NCI-H2227 (cell line): Measurements from ENCODE around the gene ZC3HAV1.
A peak's percentile ranks its signal among the peaks of the same experiment; 100 is the strongest.
"Not testable (repeated sequence)": the region's sequence is repeated elsewhere in the genome, so short reads cannot be mapped to it uniquely, and the experiment has no call there.

ENCODE experiments used
- DNase-seq: peaks from one replicate; lab custom pipeline; 2025; ENCODE audit not compliant: unreplicated experiment; lab: John Stamatoyannopoulos, UW

ZC3HAV1 gene

DNA sequence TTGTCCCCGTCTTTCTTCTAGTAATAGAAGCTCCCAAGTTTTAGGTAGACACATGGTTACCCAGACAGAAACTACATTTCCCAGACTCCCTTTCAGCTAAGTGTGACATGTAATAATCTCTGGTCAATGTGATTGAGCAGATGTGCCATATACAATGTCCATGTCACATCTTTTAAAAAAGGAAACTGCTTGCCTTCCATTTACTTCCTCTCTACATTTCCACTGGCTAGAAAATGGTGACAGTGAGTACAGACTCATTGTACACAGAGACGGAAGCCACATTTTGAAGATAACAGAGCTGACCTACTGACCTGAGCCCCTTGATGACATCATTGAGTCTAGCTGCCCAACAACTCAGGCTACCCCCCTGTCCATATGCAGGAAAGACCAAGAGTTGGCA, 21.3 kb downstream of the ZC3HAV1 start:
- no peak for DNase-seq

GRCh38 chr7:139087212-139087611, 22.3 kb downstream of the ZC3HAV1 start:
- no peak for DNase-seq

- no peak for DNase-seq
Observed at GRCh38 chr7:139086454-139086853, 23.1 kb downstream of the ZC3HAV1 start.

- no peak for DNase-seq
Observed at GRCh38 chr7:139084709-139085108, 24.8 kb downstream of the ZC3HAV1 start.

DNA sequence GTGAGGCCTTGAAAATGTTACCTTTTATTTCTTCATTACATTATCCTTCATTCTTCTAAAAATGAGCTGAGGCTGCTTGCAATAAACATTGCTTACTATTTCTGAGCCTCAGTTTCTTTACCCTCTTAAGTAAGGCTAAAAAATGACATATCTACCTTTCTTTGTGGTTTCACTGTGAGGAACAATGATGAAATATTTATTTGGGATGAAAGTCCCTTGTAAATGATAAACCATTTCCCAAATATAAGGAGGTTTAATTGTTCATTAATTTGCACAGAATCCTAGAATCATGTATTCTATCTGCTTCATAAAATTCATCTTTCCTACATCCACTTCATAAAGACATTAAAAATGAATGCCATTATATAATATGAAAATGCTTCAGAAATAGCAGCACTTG, 27.9 kb downstream of the ZC3HAV1 start:
- no peak for DNase-seq

- no peak for DNase-seq
Observed at GRCh38 chr7:139080905-139081304, 28.6 kb downstream of the ZC3HAV1 start.

DNA sequence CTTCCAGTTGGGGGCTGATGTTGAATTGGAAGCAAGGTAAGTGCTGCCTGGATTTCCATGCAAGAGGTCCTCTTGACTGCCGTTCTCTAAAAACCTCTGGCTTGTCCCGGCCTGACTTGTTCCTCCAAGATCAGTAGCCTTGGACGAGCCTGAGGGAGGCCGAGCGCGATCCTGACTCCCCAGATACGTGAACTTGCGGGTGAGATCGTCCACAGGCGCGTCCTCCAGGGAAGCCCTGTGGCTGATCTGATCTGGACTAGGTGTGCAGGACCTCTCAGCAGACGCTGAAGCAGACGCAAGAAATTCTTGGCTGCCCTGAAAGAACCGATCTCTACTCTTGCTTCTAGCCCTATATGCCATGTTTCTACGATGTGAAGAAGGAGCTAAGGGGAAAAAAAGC, 29.7 kb downstream of the ZC3HAV1 start:
- no peak for DNase-seq

GRCh38 chr7:139078911-139079310, 30.6 kb downstream of the ZC3HAV1 start:
- DNase-seq = no peak

- no peak for DNase-seq
Observed at GRCh38 chr7:139078399-139078798, 31.1 kb downstream of the ZC3HAV1 start.

DNA sequence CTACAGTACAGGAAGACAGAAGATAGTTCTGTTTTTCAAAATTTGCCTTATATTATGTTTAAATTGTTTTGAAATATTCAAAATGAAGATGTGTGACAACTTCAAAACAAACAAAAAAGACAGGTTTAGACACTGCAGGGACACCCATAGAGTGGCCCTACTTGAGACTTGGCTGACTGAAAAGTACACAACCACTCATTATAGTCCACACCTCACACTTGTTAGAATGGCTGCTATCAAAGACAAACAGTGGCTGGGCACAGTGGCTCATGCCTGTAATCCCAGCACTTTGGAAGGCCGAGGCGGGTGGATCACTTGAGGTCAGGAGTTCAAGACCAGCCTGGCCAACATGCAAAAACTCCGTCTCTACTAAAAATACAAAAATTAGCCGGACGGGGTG, 31.8 kb downstream of the ZC3HAV1 start:
- DNase-seq = not testable (repeated sequence)

DNA sequence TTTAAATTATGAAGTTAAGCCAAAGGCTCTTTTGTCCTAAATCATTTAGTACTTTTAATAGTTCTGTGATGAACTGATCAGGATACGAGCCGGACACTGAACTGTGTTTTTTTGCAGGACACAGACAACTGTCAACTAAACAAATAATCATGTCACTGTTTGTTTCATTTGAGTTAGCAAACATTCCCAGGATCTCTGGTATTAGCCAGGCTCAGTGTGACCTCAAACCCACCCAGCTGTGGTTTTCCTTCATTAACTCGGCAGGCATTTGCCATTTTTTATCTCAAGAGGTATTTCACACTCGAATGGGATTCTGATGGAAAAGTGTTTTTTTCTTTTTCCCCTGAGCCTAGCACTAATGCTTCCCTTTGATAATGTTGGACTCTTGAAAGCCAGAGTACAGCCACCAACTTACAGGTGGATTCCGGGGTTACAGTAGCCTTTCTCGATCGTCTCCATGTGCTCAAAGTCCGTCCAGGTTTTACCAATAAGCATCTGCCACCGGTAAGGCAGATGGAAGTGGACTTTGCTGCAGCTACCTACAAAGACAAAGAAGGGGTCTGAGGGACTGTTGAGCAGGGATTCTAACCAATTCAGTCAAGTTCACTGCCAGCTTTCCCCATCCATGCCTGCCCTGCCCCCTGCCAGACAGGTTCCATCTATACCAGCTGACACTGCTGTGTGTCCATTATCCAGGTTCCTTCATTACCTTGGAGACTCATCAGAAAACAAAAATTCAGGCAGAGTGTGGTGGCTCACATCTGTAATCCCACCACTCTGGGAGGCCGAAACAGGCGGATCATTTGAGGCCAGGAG, 33.4 kb downstream of the ZC3HAV1 start:
- DNase-seq = no peak

DNA sequence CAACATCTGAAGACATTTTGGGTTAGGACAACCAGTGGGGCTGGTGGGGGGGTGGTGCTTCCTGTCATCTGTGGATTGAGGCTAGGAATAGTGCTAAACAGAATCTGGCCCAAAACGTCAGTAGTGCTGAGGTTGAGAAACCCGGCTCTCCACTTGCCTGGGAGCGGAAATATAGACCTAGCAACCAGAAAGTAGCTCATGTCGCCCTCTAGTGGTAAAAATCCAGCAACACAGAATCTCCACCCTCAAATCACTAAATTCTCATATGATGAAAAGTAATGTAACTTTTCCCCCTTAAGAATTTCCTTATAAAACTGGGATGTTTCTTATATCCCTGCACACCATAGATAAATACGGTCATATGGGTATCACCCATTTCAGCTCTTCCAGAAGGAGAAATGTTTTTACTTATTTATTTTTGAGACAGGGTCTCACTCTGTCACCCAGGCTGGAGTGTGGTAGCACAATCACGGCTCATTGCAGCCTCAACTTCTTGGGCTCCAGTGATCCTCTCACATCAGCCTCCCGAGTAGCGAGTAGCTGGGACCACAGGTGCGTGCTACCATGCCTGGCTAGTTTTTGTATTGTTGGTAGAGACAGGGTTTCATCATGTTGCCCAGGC, 34.4 kb downstream of the ZC3HAV1 start:
- peak; percentile 83 for DNase-seq

DNA sequence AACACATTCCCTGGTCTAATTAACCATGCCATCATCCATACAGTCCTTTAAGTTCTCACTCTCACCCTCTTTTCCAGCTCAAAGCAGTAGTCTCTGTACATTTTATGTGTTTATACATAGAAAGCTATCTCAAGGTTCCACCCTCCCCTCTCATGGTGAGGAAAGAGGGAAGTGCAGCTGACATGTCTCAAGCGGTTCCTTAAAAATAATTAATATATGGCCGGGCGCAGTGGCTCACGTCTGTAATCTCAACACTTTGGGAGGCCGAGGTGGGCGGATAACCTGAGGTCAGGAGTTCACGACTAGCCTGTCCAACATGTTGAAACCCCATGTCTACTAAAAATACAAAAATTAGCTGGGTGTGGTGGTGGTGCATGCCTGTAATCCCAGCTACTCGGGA, 36.7 kb downstream of the ZC3HAV1 start:
- no peak for DNase-seq

DNA sequence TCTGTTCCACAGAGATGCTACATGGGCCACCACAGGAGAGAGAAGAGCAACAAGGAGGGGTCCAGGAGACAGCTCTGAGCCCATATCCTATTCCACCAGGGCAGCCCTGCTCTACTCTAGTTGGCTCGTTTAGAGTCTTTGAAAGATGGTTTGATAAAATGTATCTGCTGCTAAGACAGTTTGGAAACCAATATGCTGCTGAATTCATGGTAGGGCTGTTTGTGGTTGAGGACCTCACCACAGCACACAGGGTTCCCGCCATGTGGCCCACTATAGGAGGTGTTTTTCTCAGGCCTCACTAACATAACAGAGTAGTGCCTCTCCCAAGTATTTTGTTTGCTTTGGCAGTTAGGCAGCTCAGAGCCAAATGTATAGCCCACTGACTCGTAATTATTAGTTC, 37.8 kb downstream of the ZC3HAV1 start:
- no peak for DNase-seq

DNA sequence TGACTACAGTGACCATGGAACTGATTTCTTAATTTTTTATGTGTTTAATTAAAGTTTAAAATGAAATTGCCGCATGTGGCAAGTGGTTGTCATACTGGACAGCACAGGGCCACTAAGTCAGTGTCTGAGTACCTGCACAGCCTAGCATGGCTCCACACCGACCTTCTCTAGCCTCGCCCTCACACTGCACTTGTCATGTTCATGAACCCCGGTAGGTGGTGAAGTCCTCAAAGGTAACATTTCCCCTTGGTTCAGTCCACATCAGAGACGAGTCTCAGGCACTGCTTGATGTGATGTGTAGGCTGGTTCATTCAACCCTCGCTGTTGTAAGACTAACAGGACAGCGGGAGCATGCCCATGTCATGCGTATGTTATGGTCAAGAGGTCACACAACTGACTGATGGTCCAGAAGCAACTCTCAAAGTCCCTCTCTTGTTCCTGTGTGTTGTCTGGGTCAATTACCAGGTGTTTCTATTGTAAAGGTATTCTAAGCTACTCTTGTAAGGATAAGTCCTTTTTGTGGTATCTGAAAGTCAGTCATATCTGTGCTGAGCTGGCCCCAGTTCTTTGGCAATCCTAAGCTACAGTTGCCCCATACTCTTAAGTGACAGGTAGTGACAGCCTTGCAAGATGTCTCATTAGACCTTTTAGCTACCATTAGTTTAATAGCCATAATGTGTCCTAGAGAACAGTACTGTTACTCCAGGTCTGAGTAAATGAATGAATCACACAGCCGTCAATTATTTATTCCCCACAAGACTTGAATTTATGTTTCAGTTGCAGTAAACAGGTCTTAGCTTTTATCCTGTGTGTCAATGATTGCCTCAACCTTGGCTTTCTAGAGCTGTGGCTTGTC, 40.7 kb downstream of the ZC3HAV1 start:
- no peak for DNase-seq

- DNase-seq = no peak
Observed at GRCh38 chr7:139066315-139066714, 43.2 kb downstream of the ZC3HAV1 start.

DNA sequence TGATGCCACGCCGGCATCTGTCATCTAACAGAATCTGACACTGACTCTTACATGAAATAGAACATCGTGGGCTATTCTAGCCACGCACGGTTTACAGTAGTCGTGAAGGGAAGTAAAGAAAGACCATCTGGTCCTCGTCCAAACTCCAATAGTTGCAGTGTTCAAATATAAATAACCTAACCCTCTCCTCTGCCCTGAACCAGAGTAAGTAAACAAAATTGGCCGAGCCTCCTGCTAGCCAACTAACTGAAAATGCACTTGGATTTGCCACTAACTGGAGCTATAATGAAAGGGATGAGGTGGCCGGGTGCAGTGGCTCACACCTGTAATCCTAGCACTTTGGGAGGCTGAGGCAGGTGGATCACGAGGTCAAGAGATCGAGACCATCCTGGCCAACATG, 44.2 kb downstream of the ZC3HAV1 start:
- no peak for DNase-seq

- DNase-seq = no peak
Observed at GRCh38 chr7:139061416-139061815, 48.1 kb downstream of the ZC3HAV1 start.

GRCh38 chr7:139060695-139061237, 48.8 kb downstream of the ZC3HAV1 start:
- DNase-seq = no peak

DNA sequence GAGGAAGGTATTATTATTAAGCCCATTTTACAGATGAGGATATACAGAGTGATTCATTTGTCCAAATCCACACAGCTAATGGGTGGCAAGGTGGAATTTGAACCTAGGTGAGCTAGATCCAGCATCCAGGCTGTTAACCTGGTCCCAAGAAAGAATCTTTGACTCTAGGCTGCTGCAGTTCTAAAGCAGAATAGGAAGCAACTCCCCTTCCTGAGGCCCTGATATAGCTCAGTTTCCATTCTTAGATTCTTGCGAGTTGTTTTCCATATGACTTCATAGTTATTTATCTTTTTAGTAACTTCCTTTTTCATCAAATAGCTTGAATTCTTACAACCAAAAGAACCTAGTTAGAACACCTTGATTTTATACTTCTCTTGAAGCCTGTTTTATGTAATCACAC, 49.6 kb downstream of the ZC3HAV1 start:
- DNase-seq = no peak

DNA sequence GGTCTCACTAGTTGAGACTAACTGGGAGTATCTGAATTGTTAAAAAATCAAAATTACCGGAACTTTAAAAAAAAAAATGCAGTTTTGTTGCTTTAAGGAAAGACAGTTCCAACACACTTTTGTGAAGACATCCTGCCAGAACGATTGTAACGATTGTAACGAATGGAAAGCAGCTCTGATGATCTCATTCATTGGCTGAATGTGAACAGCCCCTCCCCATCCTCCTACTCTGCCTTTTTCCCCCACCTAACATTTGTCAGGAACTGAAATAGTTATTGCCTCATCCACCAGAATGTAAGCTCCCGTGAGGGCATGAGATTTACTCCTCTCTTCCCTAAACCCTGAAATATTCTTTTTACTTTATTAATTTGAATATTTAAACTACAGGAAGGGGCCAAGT, 50.6 kb downstream of the ZC3HAV1 start:
- no peak for DNase-seq

GRCh38 chr7:139055674-139056073, 53.8 kb downstream of the ZC3HAV1 start:
- DNase-seq = no peak
